HCT116 (cell line): ENCODE results near the gene PTDSS2. TPM values are rescaled to one million over a fixed set of nuclear protein-coding genes. Genes with fewer than 3 reads are reported as not detected.

ENCODE experiments used
- ATAC-seq: fragments of 200-7000 bp; cut with Tn5 transposase; 2 replicates; pipeline ENCODE4 v1.9.1; 2020; ENCODE audit warnings: mild to moderate bottlenecking, moderate library complexity
- BruUV-seq: library from RNA; stranded (reverse); fragments of 400-500 nt; replicated peaks from 2 replicates; lab custom pipeline; 2021; lab: Mats Ljungman, UMichigan
- CTCF ChIA-PET: fragments of 300-600 bp; sonication (Branson Sonifier 250); formaldehyde crosslinking; loops from one replicate; lab custom pipeline; 2021; ENCODE audit warnings: antibody characterized with exemption; lab: Charles Lee
- POLR2A ChIA-PET: fragments of 300-600, 350-600 bp; sonication (Branson Sonifier 250); formaldehyde crosslinking; loops from one replicate; lab custom pipeline; 2021; ENCODE audit warnings: antibody characterized with exemption; lab: Charles Lee
- RAD21 ChIA-PET, 2 experiments: fragments of 300-600 bp; sonication (Branson Sonifier 250); formaldehyde crosslinking; loops; one replicate each; lab custom pipeline; 2023; ENCODE audit warnings: low total read pairs in 2 of 2; ENCODE audit not compliant: uncharacterized antibody in 2 of 2, unreplicated experiment in 2 of 2, low non-redundant PET in 1 of 2; lab: Charles Lee
- DNase-seq: peaks from one replicate; pipeline ENCODE4 v3.0.0-alpha.2; 2010; ENCODE audit warnings: low read depth, low spot score
- H2AFZ ChIP-seq: fragments of 200-600 bp; shearing (Covaris generic), sonication (generic); 2 replicates; pipeline ENCODE4 v1.6.1; 2017; ENCODE audit warnings: low read depth, mixed run types, mixed read lengths, antibody characterized with exemption, low read length; ENCODE audit not compliant: poor library complexity, severe bottlenecking
- H3K27ac ChIP-seq: 2 replicates; pipeline ENCODE4 v1.5.1; 2012; ENCODE audit warnings: low read depth, low read length
- H3K27me3 ChIP-seq: fragments of 200-600 bp; sonication (generic); 2 replicates; pipeline ENCODE4 v1.6.1; 2016; ENCODE audit warnings: mixed run types, low read length, mixed read lengths; ENCODE audit not compliant: insufficient read depth
- H3K36me3 ChIP-seq, 2 experiments: fragments of 200-500 bp in 1 of 2; fragments of 200-600 bp in 1 of 2; sonication (Bioruptor generic) in 1 of 2; sonication (generic) in 1 of 2; 2 replicates each; pipeline versions ENCODE4 v1.5.1 to v1.6.1; 2014 to 2016; ENCODE audit warnings: low read length in 2 of 2, inconsistent platforms in 1 of 2, mixed read lengths in 1 of 2, mixed run types in 1 of 2; ENCODE audit not compliant: insufficient read depth in 2 of 2, control insufficient read depth in 1 of 2
- H3K4me1 ChIP-seq, 2 experiments: fragments of 200-600 bp in 1 of 2; sonication (generic) in 1 of 2; 2 replicates each; pipeline versions ENCODE4 v1.5.1 to v1.6.1; 2012 to 2017; ENCODE audit warnings: low read length in 2 of 2, inconsistent platforms in 1 of 2, mild to moderate bottlenecking in 1 of 2, mixed read lengths in 1 of 2, mixed run types in 1 of 2, moderate library complexity in 1 of 2; ENCODE audit not compliant: insufficient read depth in 2 of 2, control insufficient read depth in 1 of 2
- H3K4me2 ChIP-seq: fragments of 200-600 bp; sonication (generic); 2 replicates; pipeline ENCODE4 v1.6.1; 2017; ENCODE audit warnings: mixed run types, low read length, mixed read lengths
- H3K4me3 ChIP-seq, 2 experiments: fragments of 200-600 bp in 1 of 2; sonication (generic) in 1 of 2; replicated peaks in 1 of 2; 2 replicates each; pipeline ENCODE4 v1.5.1; 2011 to 2016; ENCODE audit warnings: low read length in 2 of 2, control low read depth in 1 of 2, low read depth in 1 of 2, mild to moderate bottlenecking in 1 of 2, mixed read lengths in 1 of 2, mixed run types in 1 of 2
- H3K79me2 ChIP-seq: fragments of 200-600 bp; sonication (generic); 2 replicates; pipeline ENCODE4 v1.6.1; 2017; ENCODE audit warnings: mild to moderate bottlenecking, mixed run types, low read length, moderate library complexity, mixed read lengths; ENCODE audit not compliant: insufficient read depth
- H3K9ac ChIP-seq: fragments of 200-600 bp; sonication (generic); 2 replicates; pipeline ENCODE4 v1.6.1; 2016; ENCODE audit warnings: low read length, mixed read lengths
- H3K9me2 ChIP-seq: fragments of 200-600 bp; sonication (generic), shearing (Covaris generic); 2 replicates; pipeline ENCODE4 v1.6.1; 2017; ENCODE audit warnings: mixed run types, mild to moderate bottlenecking, moderate library complexity; ENCODE audit not compliant: insufficient read depth
- H3K9me3 ChIP-seq, 2 experiments: fragments of 200-500 bp in 1 of 2; fragments of 200-600 bp in 1 of 2; sonication (Bioruptor generic) in 1 of 2; sonication (generic) in 1 of 2; 2 replicates each; pipeline ENCODE4 v1.6.1; 2014 to 2017; ENCODE audit warnings: low read length in 2 of 2, mixed read lengths in 2 of 2, inconsistent platforms in 1 of 2, low read depth in 1 of 2, mild to moderate bottlenecking in 1 of 2, mixed run types in 1 of 2, moderate library complexity in 1 of 2; ENCODE audit not compliant: control insufficient read depth in 1 of 2, insufficient read depth in 1 of 2
- H4K20me1 ChIP-seq: fragments of 200-600 bp; sonication (generic), shearing (Covaris generic); 2 replicates; pipeline ENCODE4 v1.6.1; 2017; ENCODE audit warnings: mixed run types, mild to moderate bottlenecking, moderate library complexity; ENCODE audit not compliant: insufficient read depth
- CEBPB ChIP-seq: IDR thresholded peaks from 2 replicates; pipeline ENCODE4 v1.6.1; 2012; ENCODE audit warnings: low read depth
- EGR1 ChIP-seq: IDR thresholded peaks from 2 replicates; pipeline ENCODE4 v1.6.1; 2012; ENCODE audit warnings: low read depth
- ELF1 ChIP-seq: IDR thresholded peaks from 2 replicates; pipeline ENCODE4 v1.6.1; 2012; ENCODE audit warnings: low read depth, borderline replicate concordance
- EZH2 ChIP-seq: fragments of 200-600 bp; sonication (generic); IDR thresholded peaks from 2 replicates; pipeline ENCODE4 v1.6.1; 2017; ENCODE audit warnings: antibody characterized with exemption, mixed run types
- FOSL1 ChIP-seq: IDR thresholded peaks from 2 replicates; pipeline ENCODE4 v1.6.1; 2012; ENCODE audit warnings: low read depth
- JUND ChIP-seq: IDR thresholded peaks from 2 replicates; pipeline ENCODE4 v1.6.1; 2012
- POLR2A ChIP-seq: IDR thresholded peaks from 2 replicates; pipeline ENCODE4 v1.7.0; 2011; ENCODE audit warnings: borderline replicate concordance; ENCODE audit not compliant: insufficient read depth, insufficient read length; ENCODE audit errors: extremely low read depth
- POLR2AphosphoS5 ChIP-seq: IDR thresholded peaks from 2 replicates; pipeline ENCODE4 v1.6.1; 2011; ENCODE audit warnings: mild to moderate bottlenecking, low read depth, low read length, moderate library complexity
- RAD21 ChIP-seq: IDR thresholded peaks from 2 replicates; pipeline ENCODE4 v1.6.1; 2012; ENCODE audit warnings: low read depth, mild to moderate bottlenecking
- SIN3A ChIP-seq: IDR thresholded peaks from 2 replicates; pipeline ENCODE4 v1.6.1; 2012; ENCODE audit warnings: low read depth
- SP1 ChIP-seq: IDR thresholded peaks from 2 replicates; pipeline ENCODE4 v1.6.1; 2012; ENCODE audit warnings: low read depth
- SRF ChIP-seq: IDR thresholded peaks from 2 replicates; pipeline ENCODE4 v1.6.1; 2012; ENCODE audit warnings: low read depth
- TCF7L2 ChIP-seq: IDR thresholded peaks from 2 replicates; pipeline ENCODE4 v1.7.0; 2011; ENCODE audit warnings: borderline replicate concordance, inconsistent platforms; ENCODE audit not compliant: insufficient read depth, insufficient read length; ENCODE audit errors: extremely low read depth
- ZFX ChIP-seq: fragments of 450-650 bp; IDR thresholded peaks from 2 replicates; pipeline ENCODE4 v1.6.1; 2017
- ZNF274 ChIP-seq: fragments of 200-500 bp; sonication (Bioruptor generic); IDR thresholded peaks from 2 replicates; pipeline ENCODE4 v1.6.1; 2014; ENCODE audit warnings: mild to moderate bottlenecking, low read depth, low read length, inconsistent platforms
- intact Hi-C: fragments of 100-400 bp; cut with micrococcal nuclease; formaldehyde crosslinking; loops from 2 replicates; pipeline ENCODE4 v1.10.0; 2022
- total RNA-seq: library from RNA; stranded (reverse); gene quantifications from one replicate; pipeline ENCODE4 v1.2.1, GENCODE V29; 2021; ENCODE audit not compliant: unreplicated experiment
- TF ChIP-seq, protein P1 (sequence below): IDR thresholded peaks from 2 replicates; pipeline ENCODE4 v1.6.1; 2012

PTDSS2 gene
- total RNA-seq, 1 experiment from 2014 or later: 40.1 TPM

GRCh38 chr11:506238-506994 is 56.3 kb downstream of the PTDSS2 start:
- ChIA-PET POLR2A (interaction anchor here (1.0 to 1.3 kb wide), 3 partner anchors 14 to 100 kb away, joined by 4 to 8 read pairs (median 5); partner anchors contain the start of gene LRRC56), CTCF (no interaction called here)
- Histone ChIP-seq H3K27me3 (no peaks in the 10 kb centered on the region), H3K9ac (peak overlapping the region; percentile 99), H3K79me2 (peaks cover 43% of the 10 kb centered on the region), H3K4me2 (peak overlapping the region; percentile 95), H3K4me3 (peak overlapping the region; percentile 96 to 98), H3K4me1 (peaks cover 6 to 22% of the 10 kb centered on the region in 2 experiments; a peak in 3 of 4 replicates)
- peak; percentile 85 for ATAC-seq
- intact Hi-C loops: loop anchor here (2.0 to 5.0 kb wide), 3 partner anchors 30 to 112 kb away; partner anchors contain the start of genes LRRC56 and PKP3
- TSS peak; percentile 71 for BruUV-seq
- DNase-seq: peak; percentile 91
- TF ChIP-seq EGR1: peak; percentile 71
- peak; percentile 97 for TF ChIP-seq SRF
- peak; percentile 77; the same call in 1 of the 2 replicates for TF ChIP-seq SIN3A
- TF ChIP-seq, protein P1, sequence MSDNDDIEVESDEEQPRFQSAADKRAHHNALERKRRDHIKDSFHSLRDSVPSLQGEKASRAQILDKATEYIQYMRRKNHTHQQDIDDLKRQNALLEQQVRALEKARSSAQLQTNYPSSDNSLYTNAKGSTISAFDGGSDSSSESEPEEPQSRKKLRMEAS: peak; percentile 91
- TF ChIP-seq POLR2A: peak; percentile 64
- no peak; the same call in 1 of the 2 replicates for TF ChIP-seq ELF1
- TF ChIP-seq, all 23 proteins: peak for 5
- RAD21 ChIA-PET: no interaction called here
- Histone ChIP-seq H4K20me1 (no peaks in the 10 kb centered on the region), H3K9me2 (no peaks in the 10 kb centered on the region), H3K9me3 (no peaks in the 10 kb centered on the region; a peak in 1 of 4 replicates), H3K27ac (peak overlapping the region; percentile 95), H3K36me3 (peaks cover 0 to 19% of the 10 kb centered on the region in 2 experiments; a peak in 3 of 4 replicates), H2AFZ (no peak overlapping the region)

DNA sequence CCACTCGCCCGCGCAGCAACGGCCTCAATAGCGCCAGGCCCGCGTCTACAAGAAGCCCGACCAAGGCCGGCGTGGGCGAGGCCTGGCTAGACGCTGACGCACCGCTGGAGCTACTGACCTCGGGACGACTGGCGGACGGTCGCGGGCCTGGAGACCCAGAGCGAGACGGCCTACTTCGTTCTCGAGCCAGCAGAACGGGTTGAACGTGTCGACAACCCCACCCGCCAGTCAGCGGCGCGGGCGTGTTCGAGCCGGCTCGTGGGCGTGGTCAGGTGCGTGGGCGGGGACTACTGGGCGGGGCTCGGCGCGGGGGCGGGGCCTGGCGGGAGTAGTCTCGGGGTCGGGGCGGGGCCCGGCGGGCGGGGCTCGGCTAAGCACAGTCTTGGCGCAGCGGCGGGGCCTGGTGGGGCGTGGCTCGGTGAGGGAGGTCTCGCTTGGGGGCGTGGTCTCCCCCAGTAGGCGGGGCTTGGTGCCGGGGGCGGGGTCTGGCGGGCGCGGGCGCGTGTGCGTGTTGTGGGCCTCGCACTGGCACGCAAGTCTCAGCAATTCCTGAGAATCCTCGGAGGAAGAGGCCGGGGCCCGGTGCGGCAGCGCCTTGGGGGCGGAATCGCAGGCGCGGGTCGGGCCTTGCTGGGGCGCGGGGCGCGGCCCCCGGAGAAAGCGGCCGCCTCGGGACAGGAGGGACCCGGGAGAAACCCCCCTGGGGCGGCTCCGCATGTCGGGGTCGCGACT is 57.1 kb downstream of the PTDSS2 start, which contains the start of gene RNH1:
Gene RNH1, minus strand, starts transcription at position 248 of the 732 bp plus-strand sequence. CDS start 5,080 bp downstream, outside the sequence.
- Histone ChIP-seq H3K9me2 (no peaks in the 10 kb centered on the region), H3K4me1 (peaks cover 6 to 22% of the 10 kb centered on the region in 2 experiments; a peak in 3 of 4 replicates), H3K9me3 (no peaks in the 10 kb centered on the region; a peak in 1 of 4 replicates), H3K9ac (peak within 1 kb of the TSS; percentile 99), H2AFZ (no peak within 1 kb of the TSS), H3K79me2 (peaks cover 43% of the 10 kb centered on the region), H3K36me3 (peaks cover 0 to 19% of the 10 kb centered on the region in 2 experiments; a peak in 2 of 4 replicates), H3K4me2 (peak within 1 kb of the TSS; percentile 95), H3K27ac (peak within 1 kb of the TSS; percentile 95), H3K27me3 (no peaks in the 10 kb centered on the region), H4K20me1 (no peaks in the 10 kb centered on the region), H3K4me3 (peak within 1 kb of the TSS; percentile 96 to 98)
- POLR2A ChIA-PET: interaction anchor here (1.0 to 1.3 kb wide), 2 partner anchors 29 to 100 kb away, joined by 5 to 8 read pairs; partner anchors contain the start of gene LRRC56
- RAD21 ChIA-PET: no interaction called here
- CTCF ChIA-PET: no interaction called here
- BruUV-seq: no TSS peak
- DNase-seq (peak; percentile 77), ATAC-seq (peak; percentile 81)
- intact Hi-C loops: loop anchor here (2.0 to 5.0 kb wide), 3 partner anchors 30 to 112 kb away; partner anchors contain the start of genes LRRC56 and PKP3
- TF ChIP-seq RAD21: no peak
- TF ChIP-seq FOSL1: no peak
- TF ChIP-seq EGR1: peak; percentile 91
- peak; percentile 63; the same call in 1 of the 2 replicates for TF ChIP-seq SP1
- peak; percentile 48; the same call in 1 of the 2 replicates for TF ChIP-seq ZFX
- TF ChIP-seq SIN3A: peak; percentile 22; the same call in 1 of the 2 replicates
- TF ChIP-seq JUND: no peak
- TF ChIP-seq, protein P1: no peak; the same call in 1 of the 2 replicates
- no peak for TF ChIP-seq EZH2
- no peak for TF ChIP-seq TCF7L2
- no peak for TF ChIP-seq ZNF274
- TF ChIP-seq POLR2AphosphoS5: no peak
- TF ChIP-seq CEBPB: no peak
- peak; percentile 31 for TF ChIP-seq POLR2A
